Ramos (cell line): ENCODE measurements around the gene LSM3.

ENCODE experiments used
- in situ Hi-C: fragments of 300-500 bp; cut with MboI; formaldehyde crosslinking; loops from one replicate; pipeline ENCODE4 v1.14.3; 2022; ENCODE audit warnings: low sequenced_read_pairs; ENCODE audit not compliant: unreplicated experiment

The LSM3 gene

GRCh38 chr3:14178247-14179113 is at the start of gene LSM3, which contains the start of gene XPC:
LSM3 (plus strand) TSS chr3:14178817; CDS start chr3:14178861, 44 bp downstream.
XPC (minus strand) TSS chr3:14178601; CDS start chr3:14178568, 33 bp downstream.
- in situ Hi-C loops, result no loop called here

GRCh38 chr3:14129296-14129695 is 49.3 kb upstream of the LSM3 start:
- in situ Hi-C loops, result no loop called here

GRCh38 chr3:14130230-14130629 is 48.4 kb upstream of the LSM3 start:
- in situ Hi-C loops, result no loop called here

- in situ Hi-C loops, result no loop called here
Observed at GRCh38 chr3:14130707-14131106, 47.9 kb upstream of the LSM3 start.

- in situ Hi-C loops, result no loop called here
Observed at GRCh38 chr3:14131134-14131533, 47.5 kb upstream of the LSM3 start.

GRCh38 chr3:14132120-14132519 is 46.5 kb upstream of the LSM3 start:
- in situ Hi-C loops, result no loop called here

GRCh38 chr3:14132689-14133088 is 45.9 kb upstream of the LSM3 start:
- in situ Hi-C loops, result no loop called here

- in situ Hi-C loops, result no loop called here
Observed at GRCh38 chr3:14133188-14133800, 45.3 kb upstream of the LSM3 start.

GRCh38 chr3:14133876-14134275 is 44.7 kb upstream of the LSM3 start:
- in situ Hi-C loops, result no loop called here

- in situ Hi-C loops, result no loop called here
Observed at GRCh38 chr3:14134291-14134690, 44.3 kb upstream of the LSM3 start.

- in situ Hi-C loops, result no loop called here
Observed at GRCh38 chr3:14135581-14135980, 43.0 kb upstream of the LSM3 start.

GRCh38 chr3:14137004-14137403 is 41.6 kb upstream of the LSM3 start:
- in situ Hi-C loops, result no loop called here

- in situ Hi-C loops, result no loop called here
Observed at GRCh38 chr3:14137445-14137844, 41.2 kb upstream of the LSM3 start.

- in situ Hi-C loops, result no loop called here
Observed at GRCh38 chr3:14138109-14138877, 40.3 kb upstream of the LSM3 start.

- in situ Hi-C loops, result no loop called here
Observed at GRCh38 chr3:14138878-14139655, 39.5 kb upstream of the LSM3 start.

- in situ Hi-C loops, result no loop called here
Observed at GRCh38 chr3:14139771-14140170, 38.8 kb upstream of the LSM3 start.

GRCh38 chr3:14140668-14141067 is 37.9 kb upstream of the LSM3 start:
- in situ Hi-C loops, result no loop called here

- in situ Hi-C loops, result no loop called here
Observed at GRCh38 chr3:14141144-14141543, 37.5 kb upstream of the LSM3 start.

GRCh38 chr3:14141602-14142341 is 36.8 kb upstream of the LSM3 start:
- in situ Hi-C loops, result no loop called here
